Upper lobe of left lung (tissue), 6 donors: ENCODE data around the gene CAST. TPM values are rescaled to one million over a fixed set of nuclear protein-coding genes. Genes with fewer than 3 reads are reported as not detected.
A peak's percentile ranks its signal among the peaks of the same experiment; 100 is the strongest.

ENCODE experiments used
- ATAC-seq, 2 donors: fragments of 200-7000 bp; cut with Tn5 transposase; one replicate each; pipeline ENCODE4 v1.9.1; 2022; ENCODE audit warnings: mild to moderate bottlenecking in 2 of 2, moderate library complexity in 2 of 2; ENCODE audit not compliant: low FRiP score in 2 of 2
- DNase-seq, 2 donors: peaks; one replicate each; pipeline ENCODE4 v3.0.0-alpha.2; 2019 to 2020
- H3K27ac ChIP-seq, 4 donors: fragments of 200-600 bp; sonication (generic); one replicate each; pipeline ENCODE4 v1.5.1; 2016 to 2019
- H3K27me3 ChIP-seq, 4 donors: fragments of 200-600 bp; sonication (generic); one replicate each; pipeline ENCODE4 v1.5.1; 2017 to 2019
- H3K36me3 ChIP-seq, 4 donors: fragments of 200-600 bp; sonication (generic); one replicate each; pipeline ENCODE4 v1.5.1; 2016 to 2019
- H3K4me1 ChIP-seq, 4 donors: fragments of 200-600 bp; sonication (generic); one replicate each; pipeline ENCODE4 v1.5.1; 2018 to 2019
- H3K4me3 ChIP-seq, 4 donors: fragments of 200-600 bp; sonication (generic); one replicate each; pipeline ENCODE4 v1.5.1; 2017 to 2019; ENCODE audit warnings: mild to moderate bottlenecking in 2 of 4, moderate library complexity in 1 of 4
- H3K9me3 ChIP-seq, 4 donors: fragments of 200-600 bp; sonication (generic); one replicate each; pipeline ENCODE4 v1.5.1; 2018 to 2019
- EP300 ChIP-seq, 4 donors: sonication (generic); formaldehyde crosslinking; IDR thresholded peaks; one replicate each; pipeline ENCODE4 v1.5.1; 2017; ENCODE audit warnings: antibody characterized with exemption in 4 of 4, control low read depth in 2 of 4
- POLR2A ChIP-seq, 4 donors: fragments of 450-650 bp; IDR thresholded peaks; one replicate each; pipeline ENCODE4 v1.5.1; 2016 to 2017; ENCODE audit warnings: antibody characterized with exemption in 4 of 4, mild to moderate bottlenecking in 2 of 4
- POLR2AphosphoS5 ChIP-seq, 2 donors: sonication (generic); formaldehyde crosslinking; IDR thresholded peaks; one replicate each; pipeline ENCODE4 v1.5.1; 2017; ENCODE audit warnings: antibody characterized with exemption in 2 of 2
- WGBS, 2 donors: methylation state at CpG; one replicate each; pipeline ENCODE4 v1.1.5; 2017 to 2018; 5-methylcytosine and 5-hydroxymethylcytosine counted together
- total RNA-seq, 6 donors: library from RNA; depleted of rRNA in 4 of 6; stranded (reverse); fragments of >200 nt in 4 of 6; gene quantifications; one replicate each; pipeline versions ENCODE4 v1.1.0 to v1.2.1, GENCODE V29; 2016 to 2021
- TF ChIP-seq, protein P1 (sequence below), 6 experiments: fragments of 450-650 bp in 4 of 6; fragments of 200-600 bp in 2 of 6; sonication (generic) in 2 of 6; IDR thresholded peaks; one replicate each; pipeline ENCODE4 v1.5.1; 2016 to 2019; ENCODE audit warnings: antibody characterized with exemption in 6 of 6
- donor health status: DM: no; HTN: no; CAD: no; lungs with moderate emphysema.
- donor health status: DM: no; HTN: yes; CAD: no; lungs with severe emphysema.

CAST gene
- total RNA-seq, 6 donors from 2014 or later = 233 to 388 (median 270) TPM

DNA sequence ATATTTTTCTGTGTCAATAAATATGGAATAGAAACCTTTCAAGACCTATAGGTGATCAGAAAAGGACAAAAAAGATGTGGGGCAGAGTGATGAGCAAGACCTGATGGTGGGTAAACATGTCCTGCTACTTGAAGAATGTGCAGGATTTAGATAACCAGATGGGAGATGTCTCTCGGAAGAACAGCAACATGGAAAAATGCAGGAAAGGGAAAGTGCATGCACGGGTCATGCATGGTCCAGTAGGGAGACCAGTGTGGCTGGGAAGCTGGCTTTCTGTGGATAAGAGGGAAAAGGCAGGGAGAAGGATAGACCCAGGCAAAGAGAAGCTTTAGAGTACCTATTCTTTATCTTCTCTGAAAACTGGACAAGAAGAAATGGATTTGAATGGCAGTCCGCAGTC, 7.1 kb upstream of the CAST start:
- no peak overlapping the region for H3K4me3 ChIP-seq
- no peak for TF ChIP-seq EP300 (IDR thresholded peaks at IDR 0.05)
- TF ChIP-seq, protein P1, sequence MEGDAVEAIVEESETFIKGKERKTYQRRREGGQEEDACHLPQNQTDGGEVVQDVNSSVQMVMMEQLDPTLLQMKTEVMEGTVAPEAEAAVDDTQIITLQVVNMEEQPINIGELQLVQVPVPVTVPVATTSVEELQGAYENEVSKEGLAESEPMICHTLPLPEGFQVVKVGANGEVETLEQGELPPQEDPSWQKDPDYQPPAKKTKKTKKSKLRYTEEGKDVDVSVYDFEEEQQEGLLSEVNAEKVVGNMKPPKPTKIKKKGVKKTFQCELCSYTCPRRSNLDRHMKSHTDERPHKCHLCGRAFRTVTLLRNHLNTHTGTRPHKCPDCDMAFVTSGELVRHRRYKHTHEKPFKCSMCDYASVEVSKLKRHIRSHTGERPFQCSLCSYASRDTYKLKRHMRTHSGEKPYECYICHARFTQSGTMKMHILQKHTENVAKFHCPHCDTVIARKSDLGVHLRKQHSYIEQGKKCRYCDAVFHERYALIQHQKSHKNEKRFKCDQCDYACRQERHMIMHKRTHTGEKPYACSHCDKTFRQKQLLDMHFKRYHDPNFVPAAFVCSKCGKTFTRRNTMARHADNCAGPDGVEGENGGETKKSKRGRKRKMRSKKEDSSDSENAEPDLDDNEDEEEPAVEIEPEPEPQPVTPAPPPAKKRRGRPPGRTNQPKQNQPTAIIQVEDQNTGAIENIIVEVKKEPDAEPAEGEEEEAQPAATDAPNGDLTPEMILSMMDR (IDR thresholded peaks at IDR 0.05) = no peak
- peaks cover 7 to 17% (median 14%) of the 10 kb centered on the region in 4 donors for H3K4me1 ChIP-seq
- WGBS, 2 donors = 77 to 78% methylated on average over 3 of the region's 3 CpGs
- DNase-seq (no peak), ATAC-seq (no peak)
- no peaks in the 10 kb centered on the region for H3K36me3 ChIP-seq
- H3K27ac ChIP-seq = no peak overlapping the region
- no peaks in the 10 kb centered on the region for H3K9me3 ChIP-seq
- H3K27me3 ChIP-seq = no peaks in the 10 kb centered on the region

DNA sequence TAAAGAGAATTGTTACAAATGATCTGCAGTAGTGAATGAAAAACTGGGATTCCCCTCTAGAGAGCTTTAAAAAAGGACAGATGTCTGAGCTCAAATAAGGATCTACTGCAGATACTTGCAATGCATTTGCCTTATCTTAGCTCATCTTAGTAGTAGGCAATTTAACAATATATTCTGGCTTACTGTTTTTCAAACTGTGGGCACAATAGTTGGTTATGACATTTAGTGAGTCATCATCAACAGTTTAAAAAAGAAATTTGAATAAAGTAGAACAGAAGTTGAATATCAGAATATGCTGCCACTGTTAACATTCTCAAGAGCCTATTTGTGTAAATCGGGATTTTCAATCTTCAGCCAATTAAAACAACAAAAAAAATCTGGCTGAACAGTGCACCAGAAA, 6.7 kb upstream of the CAST start:
- peaks cover 7 to 21% (median 15%) of the 10 kb centered on the region in 4 donors for H3K4me1 ChIP-seq
- DNase-seq = no peak
- no peak overlapping the region for H3K27ac ChIP-seq
- no peak for TF ChIP-seq POLR2AphosphoS5 (IDR thresholded peaks at IDR 0.05)
- TF ChIP-seq POLR2A (IDR thresholded peaks at IDR 0.05) = no peak
- no peak for TF ChIP-seq EP300 (IDR thresholded peaks at IDR 0.05)
- TF ChIP-seq, protein P1 (IDR thresholded peaks at IDR 0.05) = no peak
- no peak overlapping the region for H3K4me3 ChIP-seq
- 65 to 86% methylated on average over 1 of the region's 1 CpG for WGBS, 2 donors
- no peaks in the 10 kb centered on the region for H3K36me3 ChIP-seq
- no peaks in the 10 kb centered on the region for H3K9me3 ChIP-seq
- no peak for ATAC-seq
- H3K27me3 ChIP-seq = no peaks in the 10 kb centered on the region

DNA sequence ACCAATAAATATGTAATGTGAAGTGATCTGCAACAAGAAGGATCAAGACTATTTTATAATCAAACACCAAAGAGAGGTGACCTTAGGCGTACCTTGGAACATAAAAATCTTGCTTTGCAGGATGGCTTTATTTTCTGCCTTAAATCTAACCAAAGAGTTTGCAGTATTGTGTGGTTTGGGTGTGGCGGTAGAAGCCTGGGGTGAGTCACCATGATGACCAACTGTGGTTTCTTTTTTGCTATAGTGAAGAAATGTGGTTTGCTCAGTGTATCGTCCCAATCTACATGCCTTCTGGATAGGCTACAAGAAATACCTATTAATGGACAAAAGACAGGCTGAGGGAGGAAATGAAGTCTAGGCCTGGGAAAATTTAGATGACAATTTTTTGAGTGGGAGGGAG, 5.1 kb upstream of the CAST start:
- Histone ChIP-seq H3K9me3 (no peaks in the 10 kb centered on the region), H3K27me3 (no peaks in the 10 kb centered on the region), H3K4me1 (peaks cover 7 to 26% (median 20%) of the 10 kb centered on the region in 4 donors), H3K4me3 (no peak overlapping the region), H3K36me3 (no peaks in the 10 kb centered on the region), H3K27ac (no peak overlapping the region)
- TF ChIP-seq EP300 (IDR thresholded peaks at IDR 0.05) (no peak), POLR2AphosphoS5 (IDR thresholded peaks at IDR 0.05) (no peak), POLR2A (IDR thresholded peaks at IDR 0.05) (no peak)
- TF ChIP-seq, protein P1 (IDR thresholded peaks at IDR 0.05) = no peak
- ATAC-seq = peak in 1 of 2 donors; percentile 78
- WGBS, 2 donors = 50 to 58% methylated on average over 3 of the region's 3 CpGs
- DNase-seq = peak in 1 of 2 donors; percentile 42

DNA sequence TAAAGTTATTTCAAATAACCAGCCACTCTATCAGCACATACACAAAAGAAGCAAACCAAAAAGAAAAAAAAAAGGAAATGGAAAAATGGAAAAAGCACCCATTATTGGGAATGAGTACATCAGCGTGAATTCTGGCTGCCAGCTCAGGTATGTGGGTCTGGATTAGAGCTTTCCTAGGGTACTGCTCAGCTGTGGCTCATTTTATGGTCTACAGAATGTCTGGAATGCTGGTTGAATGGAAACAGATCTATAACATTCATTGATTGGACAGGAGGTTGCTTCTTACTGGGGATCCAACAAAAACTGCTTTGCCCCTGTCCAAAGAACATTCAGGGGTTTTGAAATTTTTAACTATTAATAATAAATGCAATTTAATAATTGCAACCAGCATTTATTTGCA, 3.9 kb upstream of the CAST start:
- H3K4me1 ChIP-seq = peaks cover 8 to 26% (median 21%) of the 10 kb centered on the region in 4 donors
- 90 to 96% methylated on average over 1 of the region's 1 CpG for WGBS, 2 donors
- no peaks in the 10 kb centered on the region for H3K9me3 ChIP-seq
- DNase-seq (no peak), ATAC-seq (no peak)
- H3K4me3 ChIP-seq = no peak overlapping the region
- H3K36me3 ChIP-seq = no peaks in the 10 kb centered on the region
- H3K27me3 ChIP-seq = no peaks in the 10 kb centered on the region
- H3K27ac ChIP-seq = no peak overlapping the region
- TF ChIP-seq EP300 (IDR thresholded peaks at IDR 0.05) (no peak), POLR2AphosphoS5 (IDR thresholded peaks at IDR 0.05) (no peak), POLR2A (IDR thresholded peaks at IDR 0.05) (no peak)
- TF ChIP-seq, protein P1 (IDR thresholded peaks at IDR 0.05) = no peak

DNA sequence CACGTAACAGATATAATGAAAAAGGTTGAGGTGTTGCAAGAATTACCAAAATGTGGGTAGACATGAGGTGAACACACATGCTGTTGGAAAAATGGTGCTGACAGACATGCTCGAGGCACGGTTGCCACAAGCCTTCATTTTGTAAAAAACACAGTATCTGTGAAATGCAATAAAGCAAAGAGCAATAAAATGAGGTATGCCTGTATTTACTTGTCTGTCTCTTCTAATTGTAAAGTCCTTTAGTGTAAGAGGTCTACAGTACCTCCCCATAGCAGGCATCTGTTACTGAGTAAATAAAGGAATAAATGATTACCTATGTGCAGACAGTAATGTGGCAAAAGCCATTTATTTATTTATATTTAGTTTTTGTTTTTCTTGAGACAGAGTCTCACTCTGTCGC, 3.0 kb upstream of the CAST start:
- TF ChIP-seq POLR2A (IDR thresholded peaks at IDR 0.05) = no peak
- no peak for TF ChIP-seq EP300 (IDR thresholded peaks at IDR 0.05)
- TF ChIP-seq POLR2AphosphoS5 (IDR thresholded peaks at IDR 0.05) = no peak
- TF ChIP-seq, protein P1 (IDR thresholded peaks at IDR 0.05) = no peak
- Histone ChIP-seq H3K27ac (no peak overlapping the region), H3K27me3 (no peaks in the 10 kb centered on the region), H3K36me3 (no peaks in the 10 kb centered on the region), H3K4me1 (peaks cover 14 to 34% (median 28%) of the 10 kb centered on the region in 4 donors), H3K4me3 (no peak overlapping the region), H3K9me3 (no peaks in the 10 kb centered on the region)
- ATAC-seq (no peak), DNase-seq (no peak)
- WGBS, 2 donors = 96 to 98% methylated on average over 4 of the region's 4 CpGs
